Testis (tissue), 3 donors: ENCODE data around the gene SMG1. TPM values are rescaled to one million over a fixed set of nuclear protein-coding genes. Genes with fewer than 3 reads are reported as not detected.

Experiments used
- DNase-seq: peaks from one replicate; pipeline ENCODE4 v3.0.0-alpha.2; 2019
- H3K27ac ChIP-seq, 2 donors: fragments of 200-600 bp; sonication (generic); one replicate each; pipeline ENCODE4 v1.5.1; 2019
- H3K27me3 ChIP-seq: fragments of 200-600 bp; sonication (generic); one replicate; pipeline ENCODE4 v1.5.1; 2019
- H3K36me3 ChIP-seq: fragments of 200-600 bp; sonication (generic); one replicate; pipeline ENCODE4 v1.5.1; 2017; ENCODE audit warnings: low read depth; ENCODE audit errors: missing control alignments
- H3K4me1 ChIP-seq: fragments of 200-600 bp; sonication (generic); one replicate; pipeline ENCODE4 v1.5.1; 2019
- H3K4me3 ChIP-seq, 2 donors: fragments of 200-600 bp; sonication (generic); one replicate each; pipeline ENCODE4 v1.5.1; 2017 to 2019
- H3K9me3 ChIP-seq: fragments of 200-600 bp; sonication (generic); one replicate; pipeline ENCODE4 v1.5.1; 2017
- POLR2A ChIP-seq: fragments of 450-650 bp; IDR thresholded peaks from one replicate; pipeline ENCODE4 v1.6.1; 2017; ENCODE audit warnings: antibody characterized with exemption, mild to moderate bottlenecking, moderate library complexity
- WGBS, 2 donors: methylation state at CpG; one replicate each; pipeline ENCODE4 v1.1.5; 2018; 5-methylcytosine and 5-hydroxymethylcytosine counted together
- intact Hi-C: fragments of 100-400 bp; cut with DNase I; formaldehyde crosslinking; loops from one replicate; pipeline ENCODE4 v1.15.1; 2023; ENCODE audit warnings: low total_unique reads
- polyA plus RNA-seq: library from polyadenylated mRNA; stranded (reverse); fragments of 350-450 nt; fragmentation: Illumina TruSeq; extraction: RNeasy Lipid Tissue Mini Kit (QIAGEN cat#74804); gene quantifications from one replicate; pipeline ENCODE4 v1.2.3, GENCODE V29; 2014; ENCODE audit warnings: low read depth, low replicate concordance; ENCODE audit not compliant: insufficient read depth
- total RNA-seq, 2 donors: library from RNA; depleted of rRNA; stranded (reverse); fragments of >200 nt; gene quantifications; one replicate each; pipeline ENCODE4 v1.2.3, GENCODE V29; 2016
- TF ChIP-seq, protein P1 (sequence below), 3 experiments: fragments of 450-650 bp in 2 of 3; fragments of 200-600 bp in 1 of 3; sonication (generic) in 1 of 3; IDR thresholded peaks; one replicate each; pipeline ENCODE4 v1.5.1; 2016 to 2019; ENCODE audit warnings: antibody characterized with exemption in 3 of 3, mild to moderate bottlenecking in 2 of 3, moderate library complexity in 1 of 3

The SMG1 gene
- total and polyA plus RNA-seq, 3 donors from 2014 or later = 32.3 to 138 (median 113) TPM

DNA sequence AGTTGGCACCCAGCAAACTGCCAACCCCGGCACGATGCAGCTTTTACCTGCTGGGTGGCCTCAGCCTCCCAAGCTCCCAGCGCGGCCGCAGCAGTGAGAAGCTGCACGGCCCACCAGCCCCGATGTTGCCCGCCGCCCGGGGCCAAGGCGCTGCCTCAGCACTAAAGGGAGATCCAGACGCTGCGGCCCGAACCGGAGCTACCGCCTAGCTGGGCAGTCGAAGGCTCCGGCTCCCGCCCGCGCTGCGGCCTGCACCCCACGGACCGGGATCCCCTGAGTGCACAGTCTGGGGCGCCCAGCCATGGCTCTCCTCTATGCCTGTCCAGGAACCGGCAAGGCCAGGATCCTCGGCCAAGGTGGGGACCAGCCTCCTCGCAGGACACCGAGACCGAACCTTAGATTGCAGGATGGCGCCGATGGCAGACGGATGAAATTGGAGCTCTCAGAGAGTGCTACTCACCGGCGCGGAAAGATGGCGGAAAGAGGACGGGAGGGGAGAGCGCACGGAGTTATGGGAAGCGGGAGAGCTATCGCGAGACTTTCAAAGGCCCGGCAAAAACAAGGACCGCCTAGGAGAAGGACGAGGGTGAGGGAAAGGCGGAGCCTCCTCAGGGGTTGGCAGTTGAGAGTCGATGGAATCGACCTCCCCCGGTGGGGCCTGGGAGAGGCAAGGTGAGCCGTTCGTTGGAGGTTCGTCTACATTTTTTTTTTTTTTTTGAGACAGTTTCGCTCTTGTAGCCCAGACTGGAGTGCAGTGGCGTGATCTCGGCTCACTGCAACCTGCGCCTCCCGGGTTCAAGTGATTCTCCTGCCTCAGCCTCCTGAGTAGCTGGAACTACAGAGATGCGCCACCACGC, 136.1 kb downstream of the SMG1 start, which contains the start of gene RPS15A:
Gene RPS15A (minus strand): TSS at position 485 of the 857 bp plus-strand sequence. CDS start 1,221 bp downstream, outside the sequence.
- no peaks in the 10 kb centered on the region for H3K36me3 ChIP-seq
- WGBS, 2 donors = 1 to 2% methylated on average over 32 to 60 of the region's 60 CpGs
- peaks cover 25% of the 10 kb centered on the region for H3K4me1 ChIP-seq
- H3K27ac ChIP-seq = peak within 1 kb of the TSS; percentile 57 to 71
- no peaks in the 10 kb centered on the region for H3K27me3 ChIP-seq
- peak within 1 kb of the TSS; percentile 74 to 93 for H3K4me3 ChIP-seq
- peak; percentile 98 for DNase-seq
- TF ChIP-seq POLR2A = peak; percentile 11
- TF ChIP-seq, protein P1, sequence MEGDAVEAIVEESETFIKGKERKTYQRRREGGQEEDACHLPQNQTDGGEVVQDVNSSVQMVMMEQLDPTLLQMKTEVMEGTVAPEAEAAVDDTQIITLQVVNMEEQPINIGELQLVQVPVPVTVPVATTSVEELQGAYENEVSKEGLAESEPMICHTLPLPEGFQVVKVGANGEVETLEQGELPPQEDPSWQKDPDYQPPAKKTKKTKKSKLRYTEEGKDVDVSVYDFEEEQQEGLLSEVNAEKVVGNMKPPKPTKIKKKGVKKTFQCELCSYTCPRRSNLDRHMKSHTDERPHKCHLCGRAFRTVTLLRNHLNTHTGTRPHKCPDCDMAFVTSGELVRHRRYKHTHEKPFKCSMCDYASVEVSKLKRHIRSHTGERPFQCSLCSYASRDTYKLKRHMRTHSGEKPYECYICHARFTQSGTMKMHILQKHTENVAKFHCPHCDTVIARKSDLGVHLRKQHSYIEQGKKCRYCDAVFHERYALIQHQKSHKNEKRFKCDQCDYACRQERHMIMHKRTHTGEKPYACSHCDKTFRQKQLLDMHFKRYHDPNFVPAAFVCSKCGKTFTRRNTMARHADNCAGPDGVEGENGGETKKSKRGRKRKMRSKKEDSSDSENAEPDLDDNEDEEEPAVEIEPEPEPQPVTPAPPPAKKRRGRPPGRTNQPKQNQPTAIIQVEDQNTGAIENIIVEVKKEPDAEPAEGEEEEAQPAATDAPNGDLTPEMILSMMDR (IDR thresholded peaks at IDR 0.05) = no peak
- intact Hi-C loops = no loop called here
- no peaks in the 10 kb centered on the region for H3K9me3 ChIP-seq

DNA sequence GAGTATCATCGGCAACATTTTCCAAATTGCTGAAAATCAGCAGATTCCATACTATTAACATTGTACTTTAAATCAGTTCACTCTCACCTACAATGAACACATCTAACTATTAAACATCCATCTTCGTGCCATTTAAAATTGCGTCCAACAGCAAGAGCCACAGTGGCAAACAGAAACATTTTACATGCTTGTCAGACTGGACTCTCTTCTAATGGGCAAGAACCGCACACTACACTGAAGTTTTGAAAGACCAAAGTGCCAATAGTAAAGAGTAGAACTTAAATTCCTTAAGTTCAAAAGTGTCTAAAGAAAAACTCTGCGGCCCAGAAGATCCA, 136.7 kb downstream of the SMG1 start:
- no peak for DNase-seq

DNA sequence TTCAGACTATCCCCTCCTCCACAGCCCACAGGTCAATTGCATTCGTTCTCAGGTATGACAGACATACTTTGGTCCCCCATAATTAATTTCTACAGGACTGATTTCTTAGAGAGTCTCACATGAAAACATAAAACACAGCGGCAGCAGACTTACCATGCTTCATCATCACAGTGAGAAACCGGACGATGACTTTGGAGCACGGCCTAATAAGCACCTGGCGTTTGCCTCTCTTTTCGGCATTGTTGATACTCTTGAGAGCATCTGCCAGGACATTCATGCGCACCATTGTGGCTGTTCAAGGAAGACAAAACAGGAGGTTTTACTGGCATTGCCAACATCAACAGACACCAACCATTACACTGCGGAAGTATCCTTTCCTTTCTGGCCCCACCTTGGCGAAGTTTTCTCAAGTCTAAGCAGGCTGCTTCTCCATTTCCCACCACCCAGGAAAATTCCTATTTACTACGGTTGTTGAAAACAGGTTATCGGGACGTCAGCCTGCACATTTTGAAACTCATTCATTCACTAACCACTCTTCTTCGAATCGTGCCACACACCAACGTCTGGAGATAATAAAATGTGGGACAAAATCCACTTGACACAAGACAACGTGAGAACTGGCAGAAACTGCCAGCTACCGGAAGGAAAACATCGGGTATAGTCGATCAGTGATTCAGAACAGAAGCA, 137.2 kb downstream of the SMG1 start:
- no peaks in the 10 kb centered on the region for H3K36me3 ChIP-seq
- TF ChIP-seq, protein P1 (IDR thresholded peaks at IDR 0.05) = no peak
- no peak for TF ChIP-seq POLR2A
- peak overlapping the region; percentile 74 to 93 for H3K4me3 ChIP-seq
- H3K4me1 ChIP-seq = peaks cover 25% of the 10 kb centered on the region
- H3K27ac ChIP-seq = peak overlapping the region; percentile 57 to 71
- no peaks in the 10 kb centered on the region for H3K27me3 ChIP-seq
- DNase-seq = no peak
- no peaks in the 10 kb centered on the region for H3K9me3 ChIP-seq
- intact Hi-C loops = no loop called here
- WGBS, 2 donors = 2 to 6% methylated on average over 20 of the region's 20 CpGs

More for the DNA sequence above, 136.7 kb downstream of the SMG1 start:
- intact Hi-C loops = no loop called here
- H3K4me3 ChIP-seq = peak overlapping the region; percentile 74 to 93
- TF ChIP-seq, protein P1 (IDR thresholded peaks at IDR 0.05) = no peak
- TF ChIP-seq POLR2A = no peak
- H3K27ac ChIP-seq = peak overlapping the region; percentile 57 to 71
- H3K4me1 ChIP-seq = peaks cover 25% of the 10 kb centered on the region
- 0 to 2% methylated on average over 5 of the region's 5 CpGs for WGBS, 2 donors
- no peaks in the 10 kb centered on the region for H3K27me3 ChIP-seq
- no peaks in the 10 kb centered on the region for H3K36me3 ChIP-seq
- no peaks in the 10 kb centered on the region for H3K9me3 ChIP-seq

DNA sequence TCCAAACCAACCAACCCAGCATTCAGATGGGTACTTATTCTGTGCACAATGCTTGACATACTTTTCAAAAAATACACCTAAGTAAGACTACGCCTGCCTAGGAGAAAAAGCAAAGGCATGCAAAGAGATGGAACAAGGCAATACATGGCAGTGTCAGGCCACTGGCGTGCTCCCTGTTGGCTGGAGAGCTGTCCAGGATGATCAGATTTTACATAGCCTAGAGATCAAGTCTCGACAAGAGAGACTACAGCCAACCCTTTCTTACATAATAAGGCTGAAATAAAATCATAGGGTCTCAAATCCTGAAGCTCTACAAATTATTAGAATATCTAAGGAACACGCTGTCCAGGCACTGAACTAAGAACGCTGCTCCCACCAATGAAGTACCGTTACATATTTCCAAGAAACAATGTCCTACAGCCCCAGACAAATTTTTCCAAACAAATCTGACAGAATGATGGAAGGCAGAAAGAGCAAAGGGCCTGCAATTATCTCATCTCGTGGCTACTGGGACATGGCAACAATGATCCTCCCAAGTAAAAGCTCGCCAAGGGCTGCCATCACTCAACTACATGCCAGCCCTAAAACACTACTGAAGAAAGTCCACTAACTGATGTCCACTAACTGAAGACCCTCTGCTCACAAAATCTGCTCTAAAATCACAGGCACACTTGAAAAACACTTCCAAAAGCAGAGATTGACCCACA, 141.1 kb downstream of the SMG1 start:
- 56 to 69% methylated on average over 8 of the region's 8 CpGs for WGBS, 2 donors
- intact Hi-C loops = no loop called here
- H3K27ac ChIP-seq = no peak overlapping the region
- H3K4me1 ChIP-seq = peaks cover 25% of the 10 kb centered on the region
- no peaks in the 10 kb centered on the region for H3K9me3 ChIP-seq
- no peak for TF ChIP-seq POLR2A
- TF ChIP-seq, protein P1 (IDR thresholded peaks at IDR 0.05) = no peak
- no peak overlapping the region for H3K4me3 ChIP-seq
- DNase-seq = no peak
- no peaks in the 10 kb centered on the region for H3K36me3 ChIP-seq
- H3K27me3 ChIP-seq = no peaks in the 10 kb centered on the region
